ENCODE results near the gene ZNF160. TPM values are rescaled to one million over a fixed set of nuclear protein-coding genes. Genes with fewer than 3 reads are reported as not detected.
"Not testable (repeated sequence)": the region's sequence is repeated elsewhere in the genome, so short reads cannot be mapped to it uniquely, and the experiment has no call there.

Gene ZNF160
- total RNA-seq, 1 donor from 2014 or later: 9.6 TPM

DNA sequence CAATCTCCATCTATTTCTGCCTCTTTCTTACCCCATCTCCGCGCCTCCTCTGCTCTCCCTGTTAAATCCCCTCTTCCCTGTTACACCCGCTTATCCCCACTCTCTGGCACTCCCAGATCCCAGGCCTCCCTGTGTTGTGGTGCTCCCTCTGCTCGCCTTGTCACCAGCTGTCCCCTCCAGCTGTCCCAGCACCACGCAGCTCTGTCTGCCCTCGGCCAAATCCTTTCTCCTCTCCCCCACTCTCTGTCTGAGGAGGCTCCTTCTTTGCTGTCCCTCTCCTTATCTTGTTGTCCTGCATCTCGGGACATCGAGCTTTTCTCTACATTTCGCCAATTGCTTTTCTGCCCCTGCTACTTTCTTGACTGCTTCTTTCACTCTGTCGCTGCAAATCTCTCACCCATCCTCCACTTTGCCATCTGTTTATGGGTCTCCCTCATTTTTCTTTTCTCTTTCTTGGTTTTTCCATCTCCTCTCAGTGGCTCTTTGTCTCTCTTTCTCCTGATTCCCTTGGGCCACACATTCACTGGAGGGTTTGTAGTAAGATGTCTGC lies 941 bp downstream of the ZNF160 start:
- TF ChIP-seq, protein P1, sequence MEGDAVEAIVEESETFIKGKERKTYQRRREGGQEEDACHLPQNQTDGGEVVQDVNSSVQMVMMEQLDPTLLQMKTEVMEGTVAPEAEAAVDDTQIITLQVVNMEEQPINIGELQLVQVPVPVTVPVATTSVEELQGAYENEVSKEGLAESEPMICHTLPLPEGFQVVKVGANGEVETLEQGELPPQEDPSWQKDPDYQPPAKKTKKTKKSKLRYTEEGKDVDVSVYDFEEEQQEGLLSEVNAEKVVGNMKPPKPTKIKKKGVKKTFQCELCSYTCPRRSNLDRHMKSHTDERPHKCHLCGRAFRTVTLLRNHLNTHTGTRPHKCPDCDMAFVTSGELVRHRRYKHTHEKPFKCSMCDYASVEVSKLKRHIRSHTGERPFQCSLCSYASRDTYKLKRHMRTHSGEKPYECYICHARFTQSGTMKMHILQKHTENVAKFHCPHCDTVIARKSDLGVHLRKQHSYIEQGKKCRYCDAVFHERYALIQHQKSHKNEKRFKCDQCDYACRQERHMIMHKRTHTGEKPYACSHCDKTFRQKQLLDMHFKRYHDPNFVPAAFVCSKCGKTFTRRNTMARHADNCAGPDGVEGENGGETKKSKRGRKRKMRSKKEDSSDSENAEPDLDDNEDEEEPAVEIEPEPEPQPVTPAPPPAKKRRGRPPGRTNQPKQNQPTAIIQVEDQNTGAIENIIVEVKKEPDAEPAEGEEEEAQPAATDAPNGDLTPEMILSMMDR (conservative IDR thresholded peaks at IDR 0.05; ENCODE audit: low read depth, low read length): no peak
- peak; percentile 1 for DNase-seq (ENCODE audit: low read depth)
- H3K4me3 ChIP-seq (ENCODE audit: low read depth, low read length): peak overlapping the region; percentile 99

DNA sequence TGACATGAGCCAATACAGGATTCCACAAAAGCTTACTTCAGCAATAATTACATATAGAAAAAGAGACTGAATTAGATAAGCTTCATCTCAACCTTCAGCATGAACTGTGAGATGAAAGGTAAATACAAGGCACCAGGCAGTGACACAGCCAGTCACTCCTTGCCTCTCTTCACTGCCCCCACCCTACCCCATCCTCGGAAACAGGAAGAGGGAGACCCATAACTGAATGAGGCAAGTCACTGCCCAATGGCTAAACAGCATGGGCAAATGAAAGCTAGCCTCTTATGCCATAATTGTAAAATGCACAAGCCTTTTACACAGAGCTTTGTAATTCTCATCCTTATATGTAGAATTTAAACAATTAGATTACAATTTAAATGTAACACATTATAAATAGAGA lies 1.7 kb downstream of the ZNF160 start:
- H3K4me3 ChIP-seq (ENCODE audit: low read depth, low read length): peak overlapping the region; percentile 99
- TF ChIP-seq, protein P1 (conservative IDR thresholded peaks at IDR 0.05; ENCODE audit: low read depth, low read length): no peak
- DNase-seq (ENCODE audit: low read depth): no peak

DNA sequence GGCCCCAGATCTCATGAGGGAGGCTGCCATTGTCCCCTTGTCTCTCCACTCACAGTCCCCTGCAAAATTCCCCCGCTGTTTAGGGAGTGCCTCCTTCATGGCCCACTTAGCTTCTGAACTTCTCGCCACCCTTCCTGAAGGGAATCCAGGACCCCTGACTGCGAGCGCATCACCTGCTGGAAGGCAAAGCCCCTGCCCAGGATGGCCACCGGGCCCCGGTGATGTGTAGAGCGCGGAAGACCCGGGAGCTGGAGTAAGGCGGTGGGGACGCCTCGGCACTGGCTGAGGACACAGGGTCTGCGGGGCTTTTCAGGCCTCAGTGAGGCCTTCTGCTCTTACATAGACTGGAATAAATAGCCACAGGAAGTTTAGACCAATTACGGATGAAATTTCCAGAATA lies 4.7 kb downstream of the ZNF160 start:
- not testable (repeated sequence) for H3K4me3 ChIP-seq (ENCODE audit: low read depth, low read length); DNase-seq (ENCODE audit: low read depth)

- H3K4me3 ChIP-seq (ENCODE audit: low read depth, low read length); DNase-seq (ENCODE audit: low read depth): not testable (repeated sequence)
Observed at GRCh38 chr19:53096982-53097690, 6.1 kb downstream of the ZNF160 start.

DNA sequence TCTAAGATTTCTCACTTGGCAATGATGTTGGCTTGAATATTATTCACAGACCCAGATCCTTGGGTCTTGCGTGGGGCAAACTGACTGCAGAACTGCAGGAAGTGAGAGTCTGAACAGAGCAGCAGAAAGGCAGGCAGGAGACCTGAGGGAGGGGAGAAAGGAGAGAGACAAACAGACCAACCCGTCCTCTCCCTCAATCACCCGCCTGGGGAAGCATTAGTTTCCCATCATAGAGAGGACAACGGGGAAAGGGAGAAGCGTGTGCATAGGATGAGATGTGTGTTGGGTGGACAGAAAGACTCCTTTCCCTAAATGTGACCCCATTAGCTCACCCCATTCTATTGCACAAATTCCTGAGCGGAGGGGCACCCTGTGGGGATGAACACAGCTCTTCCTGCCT lies 6.6 kb downstream of the ZNF160 start:
- not testable (repeated sequence) for DNase-seq (ENCODE audit: low read depth); H3K4me3 ChIP-seq (ENCODE audit: low read depth, low read length)

DNA sequence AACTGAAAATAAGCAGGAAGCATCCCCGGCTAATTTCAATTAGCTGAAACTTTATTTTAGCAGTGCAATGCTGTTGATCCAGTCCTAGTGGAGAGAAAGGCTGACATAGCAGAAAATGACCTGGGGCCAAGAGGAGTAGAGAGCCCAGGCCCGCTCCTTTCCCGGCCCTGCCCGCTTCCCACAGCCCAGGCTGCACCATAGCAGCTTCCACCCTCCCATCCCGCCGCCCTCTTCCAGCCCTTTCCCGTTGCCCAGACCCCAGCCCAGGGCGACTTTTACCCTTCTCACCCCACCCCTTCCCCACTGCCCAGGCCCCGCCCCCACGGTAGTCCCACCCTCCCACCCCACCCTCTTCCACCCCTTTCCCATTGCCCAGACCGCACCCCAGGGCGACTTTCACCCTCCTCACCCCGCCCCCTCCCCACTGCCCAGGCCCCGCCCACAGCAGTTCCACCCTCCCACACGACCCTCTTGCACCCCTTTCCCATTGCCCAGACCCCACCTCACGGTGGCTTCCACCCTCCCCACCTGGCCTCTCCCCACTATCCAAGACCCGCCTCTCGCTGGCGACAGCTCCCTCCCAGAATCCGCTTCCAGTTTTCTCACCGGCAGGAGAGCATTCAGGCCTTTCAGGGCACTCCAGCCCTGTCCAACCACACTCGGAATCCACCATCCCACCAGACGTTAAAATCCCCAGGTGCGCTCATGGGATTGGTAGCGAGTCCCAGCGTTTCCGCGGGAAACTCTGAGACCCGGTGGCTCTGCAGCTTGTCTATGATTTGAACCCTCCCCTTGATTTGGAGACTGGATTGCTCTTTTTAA lies 8.3 kb downstream of the ZNF160 start:
- TF ChIP-seq, protein P1 (conservative IDR thresholded peaks at IDR 0.05; ENCODE audit: low read depth, low read length): no peak
- no peak overlapping the region for H3K4me3 ChIP-seq (ENCODE audit: low read depth, low read length)
- DNase-seq (ENCODE audit: low read depth): no peak

DNA sequence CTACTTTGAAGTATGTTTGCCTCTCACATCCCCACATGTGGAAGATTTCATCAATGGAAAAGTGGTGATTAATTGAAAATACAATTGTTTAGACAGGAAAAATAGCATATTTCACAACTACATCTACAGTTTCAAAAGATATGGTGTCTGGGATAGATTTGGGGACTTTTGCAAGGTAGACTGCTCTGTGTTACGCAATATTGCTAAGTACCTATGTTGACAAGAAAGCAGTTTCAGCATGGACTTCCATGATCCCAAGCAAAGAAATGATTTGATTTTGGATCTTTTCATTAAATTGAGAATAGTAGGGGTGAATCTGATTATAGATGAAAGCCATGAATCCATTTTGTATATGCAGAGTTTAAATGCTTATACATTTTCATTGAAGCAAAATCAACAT lies 10.5 kb downstream of the ZNF160 start:
- TF ChIP-seq, protein P1 (conservative IDR thresholded peaks at IDR 0.05; ENCODE audit: low read depth, low read length): no peak
- H3K4me3 ChIP-seq (ENCODE audit: low read depth, low read length): no peak overlapping the region
- DNase-seq (ENCODE audit: low read depth): no peak

DNA sequence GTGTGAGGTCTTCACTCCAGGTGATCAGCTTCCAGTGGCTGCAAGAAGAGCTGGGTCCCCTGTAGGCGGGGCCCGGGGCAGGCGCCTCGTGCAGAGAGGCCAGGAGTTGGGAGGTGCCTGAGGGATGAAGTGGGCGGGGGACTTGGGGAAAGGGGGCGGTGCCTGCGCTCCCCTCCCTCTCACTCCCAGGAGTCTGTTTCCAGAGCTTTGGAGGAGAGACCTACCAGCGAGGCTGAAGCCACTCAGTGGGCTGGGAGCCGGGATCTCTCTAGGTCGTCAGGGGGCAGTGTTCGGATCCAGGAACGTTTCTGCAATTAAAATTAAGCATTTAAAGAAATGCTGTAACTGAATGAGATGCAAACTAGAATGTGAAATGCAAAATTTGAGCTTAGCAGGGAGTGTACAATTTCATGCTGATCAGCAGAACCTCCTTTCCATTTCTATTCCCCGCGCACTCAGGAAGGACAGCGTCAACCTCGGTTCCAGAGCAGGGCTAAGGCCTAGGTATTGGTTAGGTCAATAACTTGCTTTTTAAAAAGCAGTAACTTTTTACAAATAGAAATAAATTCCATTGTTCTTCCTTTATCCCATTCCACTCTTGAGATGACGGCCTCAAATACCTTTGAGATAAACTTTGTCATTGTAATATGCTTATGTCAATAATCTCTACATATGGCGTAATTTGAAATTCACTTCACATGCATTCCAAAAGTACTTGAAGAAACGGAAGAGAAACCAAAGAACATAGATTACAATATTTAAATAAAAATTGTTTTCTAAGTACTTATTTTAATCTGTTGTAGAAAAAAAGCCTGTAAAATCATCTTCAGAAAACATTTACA lies 11.6 kb downstream of the ZNF160 start:
- TF ChIP-seq, protein P1 (conservative IDR thresholded peaks at IDR 0.05; ENCODE audit: low read depth, low read length): no peak

More for the DNA sequence above, 11.6 kb downstream of the ZNF160 start:
- no peak overlapping the region for H3K4me3 ChIP-seq (ENCODE audit: low read depth, low read length)
- no peak for DNase-seq (ENCODE audit: low read depth)
